GM18508 (cell line): ENCODE data around the gene FOXA1.

Experiments used
- ATAC-seq: cut with Tn5 transposase; IDR thresholded peaks from one replicate; pipeline ENCODE4 v1.9.1; 2021; ENCODE audit warnings: moderate number of reproducible peaks; ENCODE audit not compliant: insufficient read depth, unreplicated experiment

Gene FOXA1

DNA sequence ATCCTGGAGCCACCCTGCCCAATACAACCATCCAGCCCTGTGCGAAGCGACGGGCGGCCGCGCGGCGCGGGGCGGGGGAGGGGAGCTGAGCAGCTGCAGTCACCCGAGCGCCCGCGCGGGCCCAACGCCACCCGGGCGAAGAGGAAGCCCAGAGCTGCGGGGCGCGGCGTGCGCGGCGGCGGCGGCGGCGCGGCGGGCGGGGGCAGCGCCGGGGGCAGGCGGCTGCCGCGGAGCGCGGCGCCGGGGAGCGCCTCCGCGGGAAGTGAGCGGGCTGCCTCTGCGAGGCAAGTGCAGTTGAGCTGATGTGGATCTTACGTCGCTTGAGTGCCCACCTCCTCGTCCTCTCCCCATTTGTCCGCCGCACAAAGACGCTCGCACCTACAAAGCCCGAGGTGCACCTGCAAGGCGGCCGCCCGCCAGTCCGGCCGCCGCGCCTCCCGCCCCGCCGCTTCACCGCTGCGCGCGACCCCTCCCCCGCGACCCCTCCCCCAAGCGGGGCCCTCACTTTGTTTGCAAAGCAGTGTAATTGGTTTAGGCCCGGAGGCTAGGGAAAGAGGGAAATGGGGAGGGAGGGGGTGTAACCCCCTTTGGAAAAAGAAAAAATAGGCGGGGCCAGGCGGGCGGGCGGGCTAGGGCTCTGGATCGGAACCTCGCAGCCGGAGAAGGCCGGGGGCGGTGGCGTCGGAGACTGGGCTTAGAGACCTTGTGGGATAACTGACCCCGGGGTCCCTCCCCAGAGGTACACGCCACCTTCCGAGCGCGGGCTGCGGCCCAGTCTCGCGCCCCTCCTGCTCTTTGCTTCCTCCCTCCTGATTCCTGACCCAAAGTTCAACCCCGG, at the start of gene FOXA1, which contains the start of gene TTC6:
Gene FOXA1 (minus strand): TSS at position 279 of the 838 bp plus-strand sequence. CDS start 277 bp downstream, at position 2.
Gene TTC6 (plus strand): TSS at position 659 of the 838 bp plus-strand sequence. CDS start 26,436 bp downstream, outside the sequence.
- no peak for ATAC-seq

DNA sequence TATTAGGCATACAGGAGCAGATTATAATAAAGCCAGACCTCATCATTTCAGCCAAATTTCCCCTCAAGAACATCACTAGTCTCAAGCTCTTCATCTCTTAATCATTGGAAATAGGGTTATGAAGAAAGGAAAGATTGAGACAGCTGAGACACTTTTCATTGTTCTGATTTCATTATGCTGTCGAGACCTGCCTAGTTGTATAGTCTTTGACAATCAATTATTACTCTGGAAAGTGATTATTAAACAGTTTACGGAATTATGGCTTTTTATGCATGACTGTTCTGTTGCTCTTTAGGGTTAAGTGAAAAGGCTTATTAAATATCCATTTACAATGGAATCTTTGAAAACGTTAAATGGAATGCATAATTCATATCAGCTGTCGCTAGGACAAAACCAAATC, 48.7 kb upstream of the FOXA1 start:
- no peak for ATAC-seq

DNA sequence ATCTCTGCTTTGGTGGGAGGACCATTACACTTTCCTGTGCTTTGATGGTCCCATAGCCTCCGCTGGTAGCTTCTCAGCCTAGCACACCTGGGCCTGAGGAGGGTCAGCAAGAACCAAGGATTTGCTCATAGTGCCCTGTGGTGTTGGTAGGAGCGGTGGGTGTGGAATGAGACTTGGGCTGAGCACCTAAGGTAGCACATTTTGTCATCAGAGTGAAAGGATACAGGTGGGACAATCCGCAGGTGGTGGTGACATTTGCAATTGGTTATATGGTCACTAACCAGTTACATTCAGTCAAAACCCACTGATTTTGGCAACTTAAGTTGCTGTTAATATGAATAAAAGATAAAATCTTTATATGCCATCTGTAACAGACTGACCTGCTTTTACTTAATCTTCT, 47.1 kb upstream of the FOXA1 start:
- ATAC-seq: no peak

GRCh38 chr14:37641117-37641516, 46.1 kb upstream of the FOXA1 start:
- no peak for ATAC-seq

DNA sequence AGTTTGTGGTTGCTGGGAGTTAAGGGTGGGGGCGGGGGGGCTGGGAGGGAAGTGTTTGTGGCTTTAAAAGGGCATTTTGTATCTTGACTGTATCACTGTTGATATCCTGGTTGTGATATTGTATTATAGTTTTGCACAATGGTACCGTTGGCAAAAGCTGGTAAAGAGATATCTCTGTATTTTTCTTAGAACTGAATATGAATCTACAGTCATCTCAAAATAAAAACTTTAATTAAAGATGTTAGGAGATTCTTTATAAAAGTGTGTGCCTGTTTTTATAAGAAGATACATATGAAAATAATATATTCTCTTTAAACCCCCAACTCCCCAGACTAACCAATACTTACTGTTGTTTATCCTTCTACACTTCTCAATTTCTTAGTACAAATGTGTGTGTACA, 43.5 kb upstream of the FOXA1 start:
- no peak for ATAC-seq

DNA sequence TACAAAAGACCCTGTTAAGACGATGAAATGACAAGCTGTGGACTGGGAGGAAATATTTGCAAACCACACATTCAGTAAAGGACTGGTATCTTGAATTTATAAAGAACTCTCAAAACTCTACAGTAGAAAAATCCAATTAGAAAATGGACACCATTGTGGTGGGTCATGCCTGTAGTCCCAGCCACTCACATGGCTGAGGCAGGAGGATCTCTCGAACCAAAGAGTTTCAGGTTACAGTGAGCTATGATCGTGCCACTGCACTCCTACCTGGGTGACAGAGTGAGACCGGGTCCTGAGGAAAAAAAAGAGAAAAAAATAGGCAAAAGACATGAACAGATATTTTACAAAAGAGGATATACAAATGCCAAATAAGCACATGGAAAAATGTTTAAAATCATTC, 42.3 kb upstream of the FOXA1 start:
- no peak for ATAC-seq

DNA sequence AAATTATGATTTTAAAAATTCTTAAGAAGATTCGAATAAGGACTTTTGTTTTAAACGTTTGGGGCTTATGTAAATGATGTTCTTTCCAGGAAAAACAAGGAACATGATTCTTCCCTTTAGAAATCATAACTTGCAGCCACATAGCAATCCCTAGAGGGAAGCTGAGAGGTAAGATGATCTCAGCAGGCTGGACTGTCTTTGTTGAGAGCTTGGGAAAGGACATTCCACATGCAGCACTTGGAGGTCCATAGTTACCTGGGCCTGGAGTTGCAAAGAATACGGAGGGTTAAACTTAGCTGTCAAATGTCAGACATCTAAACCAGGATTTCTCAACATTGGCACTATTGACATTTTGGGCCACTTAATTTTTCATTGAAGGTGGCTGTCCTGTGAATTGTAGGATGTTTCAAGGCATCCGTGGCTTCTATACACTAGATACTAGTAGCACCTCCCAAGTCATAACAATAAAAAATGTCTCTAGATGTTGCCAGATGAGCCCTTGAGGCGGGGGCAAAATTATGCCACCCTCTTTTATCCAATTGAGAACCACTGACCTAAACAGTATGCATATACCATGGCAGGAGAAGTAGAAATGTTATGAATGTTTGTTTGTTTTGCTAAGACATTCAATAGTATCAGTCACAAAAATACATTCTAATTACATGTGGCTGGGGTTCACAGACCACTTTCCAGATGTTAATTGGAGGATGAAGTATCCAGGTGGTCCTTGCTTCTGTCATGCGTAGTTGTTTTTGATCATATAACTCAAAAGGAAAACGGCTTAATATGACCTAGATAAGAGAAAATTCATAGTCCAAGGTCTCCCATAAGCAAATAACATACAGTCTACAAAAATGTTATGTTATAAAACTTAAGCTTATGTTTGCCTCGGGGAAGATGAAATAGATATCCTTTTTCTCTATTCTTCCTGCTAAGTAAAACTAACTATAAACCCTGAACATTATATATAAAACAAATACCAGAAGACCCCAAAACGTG, 30.8 kb upstream of the FOXA1 start:
- no peak for ATAC-seq

DNA sequence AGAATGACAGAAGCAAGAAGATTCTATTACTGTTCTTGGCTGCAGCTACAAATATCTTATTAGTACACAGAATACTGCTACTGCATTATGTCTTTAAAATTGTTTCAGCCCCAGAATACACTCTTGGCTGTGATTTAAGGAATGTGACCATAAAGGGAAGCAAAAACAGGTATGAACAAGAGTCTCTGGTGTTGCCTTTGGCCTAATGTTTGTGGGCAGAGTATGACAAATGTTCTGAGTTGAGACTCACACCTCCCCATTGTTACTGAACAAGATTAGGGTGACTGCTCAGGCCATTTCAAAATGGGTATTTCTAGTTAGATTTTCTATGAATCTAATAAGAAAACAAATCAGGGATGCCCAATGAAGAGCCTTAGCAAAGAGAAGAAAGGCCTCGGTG, 28.9 kb upstream of the FOXA1 start:
- ATAC-seq: no peak

DNA sequence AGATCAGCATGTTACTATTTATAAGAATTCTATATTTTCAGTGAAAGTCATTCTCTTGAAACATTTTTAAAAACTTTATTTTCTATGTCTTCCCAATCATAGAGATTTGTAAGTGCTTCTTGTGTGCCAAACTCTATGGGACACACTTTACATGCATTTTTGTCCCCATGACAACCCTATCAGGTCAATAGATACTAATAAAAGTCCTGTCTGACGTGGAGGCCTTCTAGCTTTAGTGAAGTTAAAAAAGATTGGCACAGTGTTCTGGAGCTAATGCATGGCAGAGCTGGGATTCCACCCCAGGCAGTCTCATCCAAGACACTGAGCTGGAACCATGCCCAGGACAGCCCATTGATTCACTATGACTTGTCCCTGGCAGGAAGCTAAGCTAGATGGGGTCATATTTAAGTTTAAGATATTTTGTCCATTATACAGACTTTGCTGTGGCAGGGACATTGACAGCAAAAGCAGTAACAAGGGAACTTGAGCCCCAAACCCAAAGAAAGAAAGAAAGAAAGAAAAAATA, 28.4 kb upstream of the FOXA1 start:
- ATAC-seq: no peak

- ATAC-seq: no peak
Observed at GRCh38 chr14:37622231-37622923, 27.3 kb upstream of the FOXA1 start.

DNA sequence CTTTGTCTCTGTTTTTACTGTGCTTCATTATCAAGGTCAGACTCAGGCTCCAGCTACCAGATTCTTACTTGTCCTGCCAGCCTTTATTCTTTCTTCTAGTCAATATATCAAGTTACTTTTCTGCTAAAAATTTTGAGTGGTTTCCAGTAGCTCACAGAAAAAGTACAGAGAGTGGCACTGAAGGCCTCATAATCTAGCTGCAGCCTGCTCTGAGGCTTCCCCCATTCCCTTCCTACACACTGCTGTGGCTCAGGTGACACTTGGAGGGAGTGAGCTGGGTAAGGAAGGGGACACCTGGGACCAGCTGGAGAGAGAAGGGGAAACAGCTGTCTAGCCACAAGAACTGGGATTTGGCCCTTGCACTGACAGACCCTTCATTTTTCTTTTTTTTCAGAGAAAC, 25.8 kb upstream of the FOXA1 start:
- ATAC-seq: no peak

- no peak for ATAC-seq
Observed at GRCh38 chr14:37618498-37619028, 23.5 kb upstream of the FOXA1 start.

- ATAC-seq: no peak
Observed at GRCh38 chr14:37617864-37618365, 22.9 kb upstream of the FOXA1 start.

- no peak for ATAC-seq
Observed at GRCh38 chr14:37616853-37617252, 21.8 kb upstream of the FOXA1 start.

- no peak for ATAC-seq
Observed at GRCh38 chr14:37615582-37616289, 20.7 kb upstream of the FOXA1 start.

DNA sequence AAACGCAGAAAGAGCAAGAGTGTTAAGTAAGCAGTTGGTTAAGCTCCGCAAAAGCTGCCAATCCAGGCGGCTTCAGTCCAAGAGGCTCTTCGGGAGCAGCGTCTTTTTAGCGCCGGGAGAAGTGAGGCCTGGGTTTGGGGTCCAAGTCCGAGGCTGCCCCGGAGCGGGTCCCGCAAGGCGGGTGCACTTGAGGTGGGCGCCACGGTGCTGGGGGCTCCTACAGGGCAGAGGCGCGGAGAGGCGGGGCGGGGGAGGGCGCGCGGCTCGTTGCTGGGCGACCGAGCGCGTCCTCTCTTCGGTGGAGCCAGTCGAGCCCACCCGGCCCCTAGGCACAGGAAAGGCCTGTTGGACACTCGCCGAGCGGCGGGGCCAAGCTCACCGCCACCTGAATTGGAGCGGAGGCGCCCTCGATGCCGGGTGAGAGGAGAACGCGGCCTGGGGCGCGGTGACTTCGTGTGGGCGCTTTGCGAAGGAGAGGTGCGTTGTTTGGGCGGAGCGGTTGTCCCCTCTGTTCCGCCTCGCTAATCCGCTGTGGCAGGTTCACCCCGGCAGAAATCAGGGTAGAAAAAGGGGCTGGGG, 16.0 kb upstream of the FOXA1 start:
- ATAC-seq: no peak

DNA sequence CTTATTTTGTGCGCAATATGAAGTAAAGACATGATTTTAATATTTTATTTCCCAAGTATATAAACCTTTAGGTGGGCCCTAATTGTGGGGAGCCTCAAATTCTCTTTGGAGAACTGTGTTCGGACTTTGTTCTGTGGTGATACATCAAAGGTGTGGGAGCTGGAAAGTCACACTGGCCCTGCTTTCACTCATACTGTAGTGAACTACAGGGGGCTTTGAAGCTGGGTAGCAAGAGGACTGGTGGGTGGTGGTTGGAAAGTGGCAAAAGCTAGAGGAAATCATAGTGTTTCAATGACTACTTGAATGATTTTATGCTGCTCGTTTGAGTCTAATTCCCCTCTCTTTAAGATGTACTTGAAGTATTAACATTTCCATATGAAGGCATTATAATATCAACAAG, 13.6 kb upstream of the FOXA1 start:
- no peak for ATAC-seq

GRCh38 chr14:37606678-37607077, 11.6 kb upstream of the FOXA1 start:
- no peak for ATAC-seq
